HepG2 (cell line): ENCODE measurements around the gene CRAT. TPM values are rescaled to one million over a fixed set of nuclear protein-coding genes. Genes with fewer than 3 reads are reported as not detected.

ENCODE experiments used
- CBX5 ChIP-seq: sonication (generic); formaldehyde crosslinking; IDR thresholded peaks from 2 replicates; pipeline ENCODE4 v1.4.0; 2020; ENCODE audit warnings: missing genetic modification reagents, borderline replicate concordance
- FOXK1 ChIP-seq: sonication (generic); formaldehyde crosslinking; IDR thresholded peaks from 2 replicates; pipeline ENCODE4 v1.4.0; 2020; ENCODE audit warnings: low read depth, missing genetic modification reagents, borderline replicate concordance
- GATA4 ChIP-seq: sonication (generic); IDR thresholded peaks from 2 replicates; pipeline ENCODE4 v1.6.1; 2016; ENCODE audit warnings: antibody characterized with exemption, low read depth, borderline replicate concordance
- KDM1A ChIP-seq: IDR thresholded peaks from 2 replicates; pipeline ENCODE4 v1.6.1; 2016; ENCODE audit warnings: missing compliant biosample characterization
- KLF13 ChIP-seq: sonication (generic); formaldehyde crosslinking; IDR thresholded peaks from 2 replicates; pipeline ENCODE4 v1.4.0; 2020; ENCODE audit warnings: mild to moderate bottlenecking, missing genetic modification reagents
- MXD4 ChIP-seq: IDR thresholded peaks from 2 replicates; pipeline ENCODE4 v1.6.1; 2016; ENCODE audit warnings: mild to moderate bottlenecking, missing biosample characterization, missing genetic modification reagents
- PHF5A ChIP-seq: IDR thresholded peaks from one replicate; pipeline ENCODE4 v1.6.1; 2018; ENCODE audit warnings: low read depth, missing genetic modification reagents; ENCODE audit not compliant: unreplicated experiment
- RXRA ChIP-seq: sonication (generic); formaldehyde crosslinking; IDR thresholded peaks from 2 replicates; pipeline ENCODE4 v1.5.1; 2020; ENCODE audit warnings: missing genetic modification reagents
- TGIF2 ChIP-seq: IDR thresholded peaks from 2 replicates; pipeline ENCODE4 v1.6.1; 2016; ENCODE audit warnings: control low read depth, missing compliant biosample characterization
- YEATS2 ChIP-seq: sonication (generic); formaldehyde crosslinking; IDR thresholded peaks from 2 replicates; pipeline ENCODE4 v1.4.0; 2020; ENCODE audit warnings: missing genetic modification reagents, borderline replicate concordance
- YEATS4 ChIP-seq: sonication (generic); formaldehyde crosslinking; IDR thresholded peaks from 2 replicates; pipeline ENCODE4 v1.4.0; 2020; ENCODE audit warnings: missing genetic modification reagents, borderline replicate concordance
- ZBTB44 ChIP-seq: sonication (generic); formaldehyde crosslinking; IDR thresholded peaks from 2 replicates; pipeline ENCODE4 v1.4.0; 2020; ENCODE audit warnings: missing genetic modification reagents
- ZNF670 ChIP-seq: sonication (generic); formaldehyde crosslinking; IDR thresholded peaks from 2 replicates; pipeline ENCODE4 v1.8.0; 2022; ENCODE audit warnings: mild to moderate bottlenecking, missing genetic modification reagents, borderline replicate concordance
- ZNF773 ChIP-seq: sonication (generic); formaldehyde crosslinking; IDR thresholded peaks from 2 replicates; pipeline ENCODE4 v1.4.0; 2020; ENCODE audit warnings: missing genetic modification reagents, borderline replicate concordance
- polyA plus RNA-seq, 8 experiments: library from polyadenylated mRNA; depleted of rRNA in 3 of 8; stranded (reverse) in 7 of 8; unstranded in 1 of 8; fragments of >200 nt; fragmentation: Illumina TruSeq in 4 of 8; extraction: Trizol in 4 of 8; gene quantifications; 2 replicates each; pipeline versions ENCODE4 v1.2.1 to v1.2.3, GENCODE V29; 2011 to 2016; ENCODE audit warnings: low read depth in 4 of 8, missing spikeins in 1 of 8, mixed read lengths in 1 of 8; ENCODE audit not compliant: insufficient read depth in 1 of 8
- total RNA-seq, 5 experiments: library from RNA; depleted of rRNA; stranded (reverse); fragments of >200 nt; fragmentation: Illumina TruSeq; extraction: Trizol; gene quantifications; 2 replicates each; pipeline ENCODE4 v1.2.3, GENCODE V29; 2016; ENCODE audit warnings: low read depth in 1 of 5
- TF ChIP-seq, protein P1 (sequence below): sonication (generic); formaldehyde crosslinking; IDR thresholded peaks from 2 replicates; pipeline ENCODE4 v1.5.0; 2020; ENCODE audit warnings: mild to moderate bottlenecking, missing genetic modification reagents
- TF ChIP-seq, protein P2 (sequence below): sonication (generic); formaldehyde crosslinking; IDR thresholded peaks from 2 replicates; pipeline ENCODE4 v1.5.0; 2020; ENCODE audit warnings: missing genetic modification reagents, mild to moderate bottlenecking, borderline replicate concordance
- TF ChIP-seq, protein P3 (sequence below): fragments of 450-650 bp; IDR thresholded peaks from 2 replicates; pipeline ENCODE4 v1.6.1; 2017
- TF ChIP-seq, protein P4 (sequence below): sonication (generic); formaldehyde crosslinking; IDR thresholded peaks from 2 replicates; pipeline ENCODE4 v1.5.0; 2020; ENCODE audit warnings: missing genetic modification reagents
- TF ChIP-seq, protein P5 (sequence below): sonication (generic); formaldehyde crosslinking; IDR thresholded peaks from 2 replicates; pipeline ENCODE4 v1.4.0; 2020; ENCODE audit warnings: mild to moderate bottlenecking, missing genetic modification reagents

CRAT gene
- total and polyA plus RNA-seq, 2 of the 13 experiments (the other 11 are each of a cell fraction or from before 2014, with no cell fraction given): 26.1 to 26.6 TPM

- TF ChIP-seq, protein P1, sequence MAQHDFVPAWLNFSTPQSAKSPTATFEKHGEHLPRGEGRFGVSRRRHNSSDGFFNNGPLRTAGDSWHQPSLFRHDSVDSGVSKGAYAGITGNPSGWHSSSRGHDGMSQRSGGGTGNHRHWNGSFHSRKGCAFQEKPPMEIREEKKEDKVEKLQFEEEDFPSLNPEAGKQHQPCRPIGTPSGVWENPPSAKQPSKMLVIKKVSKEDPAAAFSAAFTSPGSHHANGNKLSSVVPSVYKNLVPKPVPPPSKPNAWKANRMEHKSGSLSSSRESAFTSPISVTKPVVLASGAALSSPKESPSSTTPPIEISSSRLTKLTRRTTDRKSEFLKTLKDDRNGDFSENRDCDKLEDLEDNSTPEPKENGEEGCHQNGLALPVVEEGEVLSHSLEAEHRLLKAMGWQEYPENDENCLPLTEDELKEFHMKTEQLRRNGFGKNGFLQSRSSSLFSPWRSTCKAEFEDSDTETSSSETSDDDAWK: no peak
- TF ChIP-seq YEATS4 (CRISPR knock-in tag) (peak; percentile 59), CBX5 (no peak), RXRA (peak; percentile 72), ZNF670 (peak; percentile 55; the same call in 1 of the 2 replicates), FOXK1 (CRISPR knock-in tag) (no peak), PHF5A (CRISPR knock-in tag) (no peak), YEATS2 (CRISPR knock-in tag) (no peak), ZNF773 (CRISPR knock-in tag) (no peak), TGIF2 (CRISPR knock-in tag) (peak; percentile 1; the same call in 1 of the 2 replicates), KLF13 (CRISPR knock-in tag) (no peak), KDM1A (CRISPR knock-in tag) (no peak), ZBTB44 (CRISPR knock-in tag) (no peak), GATA4 (no peak), MXD4 (CRISPR knock-in tag) (0 out of 2 replicates have a peak, but pooled peaks have one; percentile 19)
- TF ChIP-seq, protein P2, sequence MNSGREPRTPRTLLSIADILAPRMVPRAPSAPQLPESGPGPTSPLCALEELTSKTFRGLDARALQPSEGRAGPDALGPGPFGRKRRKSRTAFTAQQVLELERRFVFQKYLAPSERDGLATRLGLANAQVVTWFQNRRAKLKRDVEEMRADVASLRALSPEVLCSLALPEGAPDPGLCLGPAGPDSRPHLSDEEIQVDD (CRISPR knock-in tag): no peak
- TF ChIP-seq, protein P3, sequence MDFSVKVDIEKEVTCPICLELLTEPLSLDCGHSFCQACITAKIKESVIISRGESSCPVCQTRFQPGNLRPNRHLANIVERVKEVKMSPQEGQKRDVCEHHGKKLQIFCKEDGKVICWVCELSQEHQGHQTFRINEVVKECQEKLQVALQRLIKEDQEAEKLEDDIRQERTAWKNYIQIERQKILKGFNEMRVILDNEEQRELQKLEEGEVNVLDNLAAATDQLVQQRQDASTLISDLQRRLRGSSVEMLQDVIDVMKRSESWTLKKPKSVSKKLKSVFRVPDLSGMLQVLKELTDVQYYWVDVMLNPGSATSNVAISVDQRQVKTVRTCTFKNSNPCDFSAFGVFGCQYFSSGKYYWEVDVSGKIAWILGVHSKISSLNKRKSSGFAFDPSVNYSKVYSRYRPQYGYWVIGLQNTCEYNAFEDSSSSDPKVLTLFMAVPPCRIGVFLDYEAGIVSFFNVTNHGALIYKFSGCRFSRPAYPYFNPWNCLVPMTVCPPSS: no peak
- TF ChIP-seq, protein P4, sequence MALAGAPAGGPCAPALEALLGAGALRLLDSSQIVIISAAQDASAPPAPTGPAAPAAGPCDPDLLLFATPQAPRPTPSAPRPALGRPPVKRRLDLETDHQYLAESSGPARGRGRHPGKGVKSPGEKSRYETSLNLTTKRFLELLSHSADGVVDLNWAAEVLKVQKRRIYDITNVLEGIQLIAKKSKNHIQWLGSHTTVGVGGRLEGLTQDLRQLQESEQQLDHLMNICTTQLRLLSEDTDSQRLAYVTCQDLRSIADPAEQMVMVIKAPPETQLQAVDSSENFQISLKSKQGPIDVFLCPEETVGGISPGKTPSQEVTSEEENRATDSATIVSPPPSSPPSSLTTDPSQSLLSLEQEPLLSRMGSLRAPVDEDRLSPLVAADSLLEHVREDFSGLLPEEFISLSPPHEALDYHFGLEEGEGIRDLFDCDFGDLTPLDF (CRISPR knock-in tag): peak; percentile 61; the same call in 1 of the 2 replicates
- TF ChIP-seq, protein P5, sequence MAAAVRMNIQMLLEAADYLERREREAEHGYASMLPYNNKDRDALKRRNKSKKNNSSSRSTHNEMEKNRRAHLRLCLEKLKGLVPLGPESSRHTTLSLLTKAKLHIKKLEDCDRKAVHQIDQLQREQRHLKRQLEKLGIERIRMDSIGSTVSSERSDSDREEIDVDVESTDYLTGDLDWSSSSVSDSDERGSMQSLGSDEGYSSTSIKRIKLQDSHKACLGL (CRISPR knock-in tag): peak; percentile 51
Observed at GRCh38 chr9:129109952-129110739, 447 bp downstream of the CRAT start (continued).
